ENCODE results near the gene MAML2. TPM values are rescaled to one million over a fixed set of nuclear protein-coding genes. Genes with fewer than 3 reads are reported as not detected.

MAML2 gene
- total and polyA plus RNA-seq, 2 of the 8 experiments (the other 6 are each of a cell fraction or from before 2014, with no cell fraction given), result 3.8 to 6.6 TPM

DNA sequence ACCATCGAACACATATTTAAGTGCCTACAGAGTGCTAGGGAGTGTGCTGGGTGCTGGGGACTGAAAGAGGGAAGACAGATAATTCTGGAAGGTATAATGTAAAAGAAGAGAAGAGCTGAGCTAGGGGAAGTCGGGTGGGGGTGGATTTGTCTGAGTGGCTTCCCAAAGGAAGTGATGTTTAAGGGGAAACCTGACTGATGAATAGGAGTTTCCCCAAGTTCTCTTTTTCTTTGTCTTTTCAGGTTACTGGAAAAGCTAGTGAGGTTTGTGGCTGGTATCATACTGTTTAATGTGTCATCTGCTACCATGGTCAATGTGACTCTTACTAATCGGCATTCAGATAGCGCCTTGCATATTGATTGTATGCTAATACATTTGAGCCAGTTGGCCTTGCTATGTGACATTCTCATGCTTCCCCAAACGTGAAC, 267.4 kb downstream of the MAML2 start (continued):
- TF ChIP-seq, protein P1, sequence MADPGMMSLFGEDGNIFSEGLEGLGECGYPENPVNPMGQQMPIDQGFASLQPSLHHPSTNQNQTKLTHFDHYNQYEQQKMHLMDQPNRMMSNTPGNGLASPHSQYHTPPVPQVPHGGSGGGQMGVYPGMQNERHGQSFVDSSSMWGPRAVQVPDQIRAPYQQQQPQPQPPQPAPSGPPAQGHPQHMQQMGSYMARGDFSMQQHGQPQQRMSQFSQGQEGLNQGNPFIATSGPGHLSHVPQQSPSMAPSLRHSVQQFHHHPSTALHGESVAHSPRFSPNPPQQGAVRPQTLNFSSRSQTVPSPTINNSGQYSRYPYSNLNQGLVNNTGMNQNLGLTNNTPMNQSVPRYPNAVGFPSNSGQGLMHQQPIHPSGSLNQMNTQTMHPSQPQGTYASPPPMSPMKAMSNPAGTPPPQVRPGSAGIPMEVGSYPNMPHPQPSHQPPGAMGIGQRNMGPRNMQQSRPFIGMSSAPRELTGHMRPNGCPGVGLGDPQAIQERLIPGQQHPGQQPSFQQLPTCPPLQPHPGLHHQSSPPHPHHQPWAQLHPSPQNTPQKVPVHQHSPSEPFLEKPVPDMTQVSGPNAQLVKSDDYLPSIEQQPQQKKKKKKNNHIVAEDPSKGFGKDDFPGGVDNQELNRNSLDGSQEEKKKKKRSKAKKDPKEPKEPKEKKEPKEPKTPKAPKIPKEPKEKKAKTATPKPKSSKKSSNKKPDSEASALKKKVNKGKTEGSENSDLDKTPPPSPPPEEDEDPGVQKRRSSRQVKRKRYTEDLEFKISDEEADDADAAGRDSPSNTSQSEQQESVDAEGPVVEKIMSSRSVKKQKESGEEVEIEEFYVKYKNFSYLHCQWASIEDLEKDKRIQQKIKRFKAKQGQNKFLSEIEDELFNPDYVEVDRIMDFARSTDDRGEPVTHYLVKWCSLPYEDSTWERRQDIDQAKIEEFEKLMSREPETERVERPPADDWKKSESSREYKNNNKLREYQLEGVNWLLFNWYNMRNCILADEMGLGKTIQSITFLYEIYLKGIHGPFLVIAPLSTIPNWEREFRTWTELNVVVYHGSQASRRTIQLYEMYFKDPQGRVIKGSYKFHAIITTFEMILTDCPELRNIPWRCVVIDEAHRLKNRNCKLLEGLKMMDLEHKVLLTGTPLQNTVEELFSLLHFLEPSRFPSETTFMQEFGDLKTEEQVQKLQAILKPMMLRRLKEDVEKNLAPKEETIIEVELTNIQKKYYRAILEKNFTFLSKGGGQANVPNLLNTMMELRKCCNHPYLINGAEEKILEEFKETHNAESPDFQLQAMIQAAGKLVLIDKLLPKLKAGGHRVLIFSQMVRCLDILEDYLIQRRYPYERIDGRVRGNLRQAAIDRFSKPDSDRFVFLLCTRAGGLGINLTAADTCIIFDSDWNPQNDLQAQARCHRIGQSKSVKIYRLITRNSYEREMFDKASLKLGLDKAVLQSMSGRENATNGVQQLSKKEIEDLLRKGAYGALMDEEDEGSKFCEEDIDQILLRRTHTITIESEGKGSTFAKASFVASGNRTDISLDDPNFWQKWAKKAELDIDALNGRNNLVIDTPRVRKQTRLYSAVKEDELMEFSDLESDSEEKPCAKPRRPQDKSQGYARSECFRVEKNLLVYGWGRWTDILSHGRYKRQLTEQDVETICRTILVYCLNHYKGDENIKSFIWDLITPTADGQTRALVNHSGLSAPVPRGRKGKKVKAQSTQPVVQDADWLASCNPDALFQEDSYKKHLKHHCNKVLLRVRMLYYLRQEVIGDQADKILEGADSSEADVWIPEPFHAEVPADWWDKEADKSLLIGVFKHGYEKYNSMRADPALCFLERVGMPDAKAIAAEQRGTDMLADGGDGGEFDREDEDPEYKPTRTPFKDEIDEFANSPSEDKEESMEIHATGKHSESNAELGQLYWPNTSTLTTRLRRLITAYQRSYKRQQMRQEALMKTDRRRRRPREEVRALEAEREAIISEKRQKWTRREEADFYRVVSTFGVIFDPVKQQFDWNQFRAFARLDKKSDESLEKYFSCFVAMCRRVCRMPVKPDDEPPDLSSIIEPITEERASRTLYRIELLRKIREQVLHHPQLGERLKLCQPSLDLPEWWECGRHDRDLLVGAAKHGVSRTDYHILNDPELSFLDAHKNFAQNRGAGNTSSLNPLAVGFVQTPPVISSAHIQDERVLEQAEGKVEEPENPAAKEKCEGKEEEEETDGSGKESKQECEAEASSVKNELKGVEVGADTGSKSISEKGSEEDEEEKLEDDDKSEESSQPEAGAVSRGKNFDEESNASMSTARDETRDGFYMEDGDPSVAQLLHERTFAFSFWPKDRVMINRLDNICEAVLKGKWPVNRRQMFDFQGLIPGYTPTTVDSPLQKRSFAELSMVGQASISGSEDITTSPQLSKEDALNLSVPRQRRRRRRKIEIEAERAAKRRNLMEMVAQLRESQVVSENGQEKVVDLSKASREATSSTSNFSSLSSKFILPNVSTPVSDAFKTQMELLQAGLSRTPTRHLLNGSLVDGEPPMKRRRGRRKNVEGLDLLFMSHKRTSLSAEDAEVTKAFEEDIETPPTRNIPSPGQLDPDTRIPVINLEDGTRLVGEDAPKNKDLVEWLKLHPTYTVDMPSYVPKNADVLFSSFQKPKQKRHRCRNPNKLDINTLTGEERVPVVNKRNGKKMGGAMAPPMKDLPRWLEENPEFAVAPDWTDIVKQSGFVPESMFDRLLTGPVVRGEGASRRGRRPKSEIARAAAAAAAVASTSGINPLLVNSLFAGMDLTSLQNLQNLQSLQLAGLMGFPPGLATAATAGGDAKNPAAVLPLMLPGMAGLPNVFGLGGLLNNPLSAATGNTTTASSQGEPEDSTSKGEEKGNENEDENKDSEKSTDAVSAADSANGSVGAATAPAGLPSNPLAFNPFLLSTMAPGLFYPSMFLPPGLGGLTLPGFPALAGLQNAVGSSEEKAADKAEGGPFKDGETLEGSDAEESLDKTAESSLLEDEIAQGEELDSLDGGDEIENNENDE (IDR thresholded peaks at IDR 0.05; ENCODE audit: insufficient replicate concordance, low read length), result no peak
- no peak for TF ChIP-seq JUND (IDR thresholded peaks at IDR 0.05; ENCODE audit: low read length)
